ENCODE measurements around the gene TSPAN19.
A peak's percentile ranks its signal among the peaks of the same experiment; 100 is the strongest.

The TSPAN19 gene

GRCh38 chr12:85000729-85001128 is 35.3 kb downstream of the TSPAN19 start:
- DNase-seq: no peak

GRCh38 chr12:84998341-84998740 is 37.7 kb downstream of the TSPAN19 start:
- DNase-seq: no peak

GRCh38 chr12:84996759-84997158 is 39.3 kb downstream of the TSPAN19 start:
- DNase-seq: no peak

GRCh38 chr12:84995641-84996040 is 40.4 kb downstream of the TSPAN19 start:
- DNase-seq: no peak

- peak in 1 of 5 experiments; percentile 4 for DNase-seq
These were observed 41.7 kb downstream of the TSPAN19 start for GRCh38 chr12:84994426-84994825.

GRCh38 chr12:84986586-84986985 is 49.5 kb downstream of the TSPAN19 start:
- DNase-seq: no peak

- no peak for DNase-seq
These were observed 50.0 kb downstream of the TSPAN19 start for GRCh38 chr12:84986117-84986516.

GRCh38 chr12:84983289-84983688 is 52.8 kb downstream of the TSPAN19 start:
- DNase-seq: no peak

GRCh38 chr12:84982888-84983287 is 53.2 kb downstream of the TSPAN19 start:
- DNase-seq: no peak

GRCh38 chr12:84978921-84979320 is 57.2 kb downstream of the TSPAN19 start:
- DNase-seq: no peak

GRCh38 chr12:84976133-84976532 is 59.9 kb downstream of the TSPAN19 start:
- no peak for DNase-seq

GRCh38 chr12:84974155-84974815 is 61.8 kb downstream of the TSPAN19 start:
- no peak for DNase-seq

- DNase-seq: no peak
These were observed 63.1 kb downstream of the TSPAN19 start for GRCh38 chr12:84973026-84973425.

- no peak for DNase-seq
These were observed 66.9 kb downstream of the TSPAN19 start for GRCh38 chr12:84969226-84969625.

Data from T-helper 2 cell (primary cell).